Choroid plexus epithelial cell (primary cell): ENCODE results near the gene ANXA1.
A peak's percentile ranks its signal among the peaks of the same experiment; 100 is the strongest.

ENCODE experiments used
- DNase-seq: peaks from one replicate; pipeline ENCODE4 v3.0.0-alpha.2; 2010; ENCODE audit warnings: low read depth
- H3K4me3 ChIP-seq: 2 replicates; pipeline ENCODE4 v1.5.1; 2011; ENCODE audit warnings: low read depth, mild to moderate bottlenecking, control low read depth, low read length, moderate library complexity
- TF ChIP-seq, protein P1 (sequence below): conservative IDR thresholded peaks from 2 replicates; pipeline ENCODE4 v1.5.1; 2011; ENCODE audit warnings: low read depth, mild to moderate bottlenecking, control low read depth, inconsistent platforms, low read length, moderate library complexity

The ANXA1 gene

DNA sequence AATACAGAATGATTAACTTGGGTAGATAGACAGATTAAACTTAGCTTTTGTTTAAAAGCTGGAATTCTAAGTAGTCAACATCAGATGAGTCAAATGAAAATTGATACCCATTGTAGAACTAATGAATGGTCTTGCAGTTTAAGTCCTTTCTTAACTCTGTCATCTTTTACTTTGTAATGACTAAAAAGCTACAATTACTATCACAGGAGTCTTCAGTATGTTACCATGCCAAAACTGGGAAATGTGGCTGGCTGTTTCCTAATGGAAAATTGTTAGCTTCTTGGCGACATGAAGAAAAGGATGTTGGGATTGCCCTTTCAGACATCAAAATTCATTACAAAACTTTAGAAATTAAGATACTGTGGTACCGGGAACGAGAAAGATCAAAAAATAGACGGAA is 20.2 kb upstream of the ANXA1 start:
- DNase-seq = no peak
- TF ChIP-seq, protein P1, sequence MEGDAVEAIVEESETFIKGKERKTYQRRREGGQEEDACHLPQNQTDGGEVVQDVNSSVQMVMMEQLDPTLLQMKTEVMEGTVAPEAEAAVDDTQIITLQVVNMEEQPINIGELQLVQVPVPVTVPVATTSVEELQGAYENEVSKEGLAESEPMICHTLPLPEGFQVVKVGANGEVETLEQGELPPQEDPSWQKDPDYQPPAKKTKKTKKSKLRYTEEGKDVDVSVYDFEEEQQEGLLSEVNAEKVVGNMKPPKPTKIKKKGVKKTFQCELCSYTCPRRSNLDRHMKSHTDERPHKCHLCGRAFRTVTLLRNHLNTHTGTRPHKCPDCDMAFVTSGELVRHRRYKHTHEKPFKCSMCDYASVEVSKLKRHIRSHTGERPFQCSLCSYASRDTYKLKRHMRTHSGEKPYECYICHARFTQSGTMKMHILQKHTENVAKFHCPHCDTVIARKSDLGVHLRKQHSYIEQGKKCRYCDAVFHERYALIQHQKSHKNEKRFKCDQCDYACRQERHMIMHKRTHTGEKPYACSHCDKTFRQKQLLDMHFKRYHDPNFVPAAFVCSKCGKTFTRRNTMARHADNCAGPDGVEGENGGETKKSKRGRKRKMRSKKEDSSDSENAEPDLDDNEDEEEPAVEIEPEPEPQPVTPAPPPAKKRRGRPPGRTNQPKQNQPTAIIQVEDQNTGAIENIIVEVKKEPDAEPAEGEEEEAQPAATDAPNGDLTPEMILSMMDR = no peak
- H3K4me3 ChIP-seq = no peak overlapping the region

DNA sequence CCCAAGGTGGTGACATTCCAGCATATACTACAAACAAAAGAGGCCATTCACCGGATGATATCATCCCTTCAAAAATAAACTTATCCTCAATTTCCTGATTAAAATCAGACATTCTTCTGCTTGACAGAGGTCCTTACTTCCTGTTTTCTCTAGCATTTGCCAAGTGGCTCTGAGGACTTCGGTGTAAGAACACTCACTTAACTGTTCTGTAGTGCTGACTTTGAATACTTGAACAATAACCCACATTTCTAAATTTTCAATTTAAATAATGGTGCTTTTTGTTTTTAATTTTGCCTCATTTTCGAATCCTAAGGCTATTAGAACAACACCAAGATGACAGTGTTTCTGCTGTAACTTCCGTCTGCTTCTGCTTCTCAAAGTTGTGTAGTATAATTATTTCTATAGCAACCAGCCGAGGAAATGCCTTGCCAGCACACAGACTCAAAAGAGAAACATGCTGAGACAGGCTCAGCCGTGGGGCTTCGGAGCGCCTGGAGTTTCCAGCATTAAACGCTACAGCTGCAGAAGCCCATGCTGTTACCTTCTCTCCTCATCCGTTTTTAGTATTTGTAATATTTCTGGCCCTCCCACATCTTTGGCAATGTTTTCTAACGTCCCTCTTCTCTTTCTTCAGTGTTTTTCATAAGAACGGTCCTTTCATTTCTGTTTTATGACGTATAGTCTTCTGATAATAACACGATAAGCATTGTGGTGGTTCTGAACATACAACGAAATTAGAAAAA is 19.5 kb upstream of the ANXA1 start:
- H3K4me3 ChIP-seq = peak overlapping the region; percentile 56
- TF ChIP-seq, protein P1 = no peak
- peak; percentile 92 for DNase-seq

DNA sequence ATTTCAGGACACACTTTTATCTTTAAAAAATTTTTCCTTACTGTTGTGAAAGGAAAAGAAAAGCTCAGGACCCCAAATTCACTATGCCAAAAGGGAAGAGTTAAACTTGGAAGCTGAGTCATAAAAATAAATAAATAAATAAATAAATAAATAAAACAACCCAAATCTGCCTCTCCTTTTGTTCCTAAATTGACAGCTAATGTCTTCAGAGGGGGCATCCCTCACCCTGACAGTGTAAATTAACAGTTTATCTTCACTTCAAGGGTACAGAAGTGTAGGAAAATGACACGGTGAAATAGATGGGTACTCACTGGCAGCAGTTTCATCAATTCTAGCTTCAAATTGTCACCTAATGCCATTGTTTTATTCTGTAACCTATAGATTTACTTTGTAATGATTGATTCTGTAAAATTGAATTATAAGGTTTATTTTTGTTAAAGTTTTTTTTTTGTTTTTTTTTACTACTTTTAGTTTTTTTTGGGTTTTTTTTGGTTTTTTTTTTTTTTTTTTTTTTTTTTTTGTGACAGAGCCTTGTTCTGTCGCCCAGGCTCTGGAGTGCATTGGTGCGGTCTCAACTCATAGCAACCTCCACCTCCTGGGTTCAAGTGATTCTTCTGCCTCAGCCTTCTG is 18.5 kb upstream of the ANXA1 start:
- DNase-seq = no peak
- H3K4me3 ChIP-seq = peak overlapping the region; percentile 56
- TF ChIP-seq, protein P1 = no peak

DNA sequence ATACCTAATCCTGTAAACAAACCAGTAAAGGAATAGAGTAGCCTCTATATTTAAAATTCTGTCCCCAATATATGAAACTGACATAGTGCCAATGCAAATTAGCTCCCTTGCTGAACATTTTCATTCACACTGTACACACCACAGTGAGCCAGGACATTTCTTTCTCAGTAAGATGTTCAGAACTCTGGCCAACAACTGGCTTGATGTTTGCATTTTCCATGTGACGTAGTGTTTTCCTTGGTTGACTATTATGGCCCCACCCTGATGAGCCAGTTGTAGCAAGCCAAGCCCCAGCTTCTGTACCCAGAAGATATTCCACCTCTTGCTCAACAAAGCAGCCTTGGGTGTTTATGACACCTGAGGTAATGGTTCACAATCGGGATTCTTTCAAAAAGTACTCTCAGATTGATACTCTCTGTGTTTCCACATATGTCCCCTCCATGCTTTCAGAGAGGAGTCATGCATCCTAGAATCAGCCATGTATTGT is 17.7 kb upstream of the ANXA1 start:
- DNase-seq = peak; percentile 38
- no peak overlapping the region for H3K4me3 ChIP-seq
- TF ChIP-seq, protein P1 = no peak

DNA sequence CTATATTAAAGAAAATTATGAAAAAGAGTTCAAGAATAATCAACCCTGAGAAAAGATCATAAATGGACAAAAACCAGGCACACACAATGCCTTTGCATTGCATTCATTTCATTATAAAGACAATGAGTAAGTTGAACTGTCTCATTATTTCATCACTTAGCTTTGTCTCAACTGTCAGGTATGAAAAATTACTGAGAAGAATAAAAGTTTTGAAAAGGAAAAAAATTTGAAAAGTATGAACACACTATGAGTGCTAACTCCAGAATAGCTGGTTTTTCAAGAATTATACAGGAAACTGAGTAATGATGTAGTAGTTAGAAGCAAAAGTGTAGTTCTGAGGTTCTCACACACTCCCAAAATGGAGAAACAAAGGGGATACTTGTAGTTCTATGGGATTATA is 16.3 kb upstream of the ANXA1 start:
- DNase-seq = no peak
- TF ChIP-seq, protein P1 = no peak
- H3K4me3 ChIP-seq = no peak overlapping the region

DNA sequence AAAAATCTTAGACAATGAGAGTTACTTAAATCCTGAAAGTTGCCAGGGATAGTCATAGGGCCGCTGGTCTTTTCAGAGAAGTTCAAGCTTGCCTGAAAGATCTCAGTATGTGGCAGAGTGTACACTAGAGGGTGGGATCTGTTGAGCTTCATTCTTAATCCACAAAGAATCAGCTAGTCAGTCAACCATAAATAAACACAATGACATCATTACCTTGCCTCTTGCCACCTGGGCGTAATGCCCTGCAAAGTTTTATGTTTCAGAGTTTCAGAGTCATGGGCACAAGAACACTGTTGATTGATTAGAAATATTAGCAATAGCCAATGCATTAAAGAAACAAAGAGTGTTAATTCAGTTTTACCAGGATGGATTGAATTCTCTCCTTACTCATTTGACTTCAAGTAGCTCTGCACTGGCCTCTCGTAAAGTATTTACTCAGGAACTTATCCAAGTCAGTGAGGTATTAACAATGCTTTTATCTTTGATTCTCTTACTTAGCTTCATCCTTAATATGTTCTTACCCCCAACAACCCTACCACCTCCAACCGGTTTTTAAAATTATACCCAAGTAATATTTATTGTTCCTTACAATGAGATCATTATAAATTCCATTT is 14.3 kb upstream of the ANXA1 start:
- H3K4me3 ChIP-seq = no peak overlapping the region
- DNase-seq = peak; percentile 52
- TF ChIP-seq, protein P1 = no peak

DNA sequence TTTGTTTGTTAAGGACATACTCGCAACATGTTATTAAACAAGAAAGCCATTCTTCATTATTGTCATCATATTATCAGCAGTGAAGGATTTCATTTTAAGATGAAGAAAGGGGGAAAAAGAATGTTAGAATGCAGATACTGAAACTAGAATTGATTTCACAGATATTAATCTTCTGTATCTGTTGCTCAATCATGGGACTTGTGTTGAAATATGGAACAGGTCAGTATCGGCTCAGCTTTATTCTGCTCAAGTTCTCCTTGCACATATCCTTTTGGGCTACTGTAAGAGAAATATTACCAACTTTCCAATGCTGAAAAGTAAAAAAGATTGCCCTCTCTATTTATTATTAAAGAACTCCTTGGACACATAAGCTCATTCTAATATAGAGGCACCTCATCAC is 13.8 kb upstream of the ANXA1 start:
- H3K4me3 ChIP-seq = no peak overlapping the region
- TF ChIP-seq, protein P1 = no peak
- peak; percentile 58 for DNase-seq
